PFSK-1 (cell line): ENCODE measurements around the gene SP1.

Experiments used
- FOXP2 ChIP-seq: optimal IDR thresholded peaks from 2 replicates; pipeline ENCODE3; 2011; ENCODE audit warnings: borderline replicate concordance, control low read depth, inconsistent platforms; ENCODE audit not compliant: insufficient read depth; ENCODE audit errors: extremely low read length, extremely low read depth
- POLR2AphosphoS5 ChIP-seq: IDR thresholded peaks from 2 replicates; pipeline ENCODE4 v1.6.1; 2012; ENCODE audit warnings: low read depth, mild to moderate bottlenecking, control low read depth, low read length, moderate library complexity
- SIN3A ChIP-seq: IDR thresholded peaks from 2 replicates; pipeline ENCODE4 v1.6.1; 2012; ENCODE audit warnings: mild to moderate bottlenecking, low read length, moderate library complexity, borderline replicate concordance; ENCODE audit not compliant: insufficient read depth
- TAF1 ChIP-seq: IDR thresholded peaks from 2 replicates; pipeline ENCODE4 v1.6.1; 2012; ENCODE audit warnings: low read length, control low read depth, borderline replicate concordance; ENCODE audit not compliant: insufficient read depth
- TF ChIP-seq, protein P1 (sequence below), 2 experiments: IDR thresholded peaks; 2 replicates each; pipeline versions ENCODE4 v1.6.1 to v1.8.0; 2011 to 2012; ENCODE audit warnings: low read depth in 2 of 2, low read length in 2 of 2, control low read depth in 1 of 2, inconsistent platforms in 1 of 2, mild to moderate bottlenecking in 1 of 2, moderate library complexity in 1 of 2; ENCODE audit not compliant: insufficient read depth in 1 of 2

Gene SP1

DNA sequence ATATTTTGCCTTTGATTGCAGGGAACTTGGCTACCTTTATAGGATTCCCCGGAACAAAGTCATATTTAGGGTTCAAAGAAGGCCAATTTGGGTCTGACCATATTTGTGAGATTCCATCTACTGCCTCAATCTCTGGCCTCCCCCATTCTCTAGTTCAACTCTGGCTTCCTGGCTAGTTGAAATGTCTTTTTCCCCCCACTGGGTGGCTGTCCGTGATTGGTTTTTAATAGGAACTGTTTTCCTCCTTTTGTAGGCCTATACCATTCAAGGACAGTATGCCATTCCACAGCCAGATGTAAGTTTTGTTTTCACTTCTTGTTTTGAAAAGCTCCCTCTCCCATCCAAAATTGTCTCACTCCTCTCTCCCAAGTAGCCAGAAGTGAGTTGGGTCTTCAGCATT is 85.7 kb downstream of the SP1 start:
- TF ChIP-seq FOXP2 (no peak), SIN3A (no peak), POLR2AphosphoS5 (no peak), TAF1 (no peak)
- TF ChIP-seq, protein P1, sequence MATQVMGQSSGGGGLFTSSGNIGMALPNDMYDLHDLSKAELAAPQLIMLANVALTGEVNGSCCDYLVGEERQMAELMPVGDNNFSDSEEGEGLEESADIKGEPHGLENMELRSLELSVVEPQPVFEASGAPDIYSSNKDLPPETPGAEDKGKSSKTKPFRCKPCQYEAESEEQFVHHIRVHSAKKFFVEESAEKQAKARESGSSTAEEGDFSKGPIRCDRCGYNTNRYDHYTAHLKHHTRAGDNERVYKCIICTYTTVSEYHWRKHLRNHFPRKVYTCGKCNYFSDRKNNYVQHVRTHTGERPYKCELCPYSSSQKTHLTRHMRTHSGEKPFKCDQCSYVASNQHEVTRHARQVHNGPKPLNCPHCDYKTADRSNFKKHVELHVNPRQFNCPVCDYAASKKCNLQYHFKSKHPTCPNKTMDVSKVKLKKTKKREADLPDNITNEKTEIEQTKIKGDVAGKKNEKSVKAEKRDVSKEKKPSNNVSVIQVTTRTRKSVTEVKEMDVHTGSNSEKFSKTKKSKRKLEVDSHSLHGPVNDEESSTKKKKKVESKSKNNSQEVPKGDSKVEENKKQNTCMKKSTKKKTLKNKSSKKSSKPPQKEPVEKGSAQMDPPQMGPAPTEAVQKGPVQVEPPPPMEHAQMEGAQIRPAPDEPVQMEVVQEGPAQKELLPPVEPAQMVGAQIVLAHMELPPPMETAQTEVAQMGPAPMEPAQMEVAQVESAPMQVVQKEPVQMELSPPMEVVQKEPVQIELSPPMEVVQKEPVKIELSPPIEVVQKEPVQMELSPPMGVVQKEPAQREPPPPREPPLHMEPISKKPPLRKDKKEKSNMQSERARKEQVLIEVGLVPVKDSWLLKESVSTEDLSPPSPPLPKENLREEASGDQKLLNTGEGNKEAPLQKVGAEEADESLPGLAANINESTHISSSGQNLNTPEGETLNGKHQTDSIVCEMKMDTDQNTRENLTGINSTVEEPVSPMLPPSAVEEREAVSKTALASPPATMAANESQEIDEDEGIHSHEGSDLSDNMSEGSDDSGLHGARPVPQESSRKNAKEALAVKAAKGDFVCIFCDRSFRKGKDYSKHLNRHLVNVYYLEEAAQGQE (IDR thresholded peaks at IDR 0.05; ENCODE audit: insufficient read depth in 1 of 2, low read depth in 2 of 2, low read length in 2 of 2) = no peak
